ENCODE results near the gene ARHGAP1. TPM values are rescaled to one million over a fixed set of nuclear protein-coding genes. Genes with fewer than 3 reads are reported as not detected.
"Not testable (repeated sequence)": the region's sequence is repeated elsewhere in the genome, so short reads cannot be mapped to it uniquely, and the experiment has no call there.

The ARHGAP1 gene
- total RNA-seq, 1 experiment from 2014 or later, result 65.4 TPM

GRCh38 chr11:46721286-46721685, 20.9 kb upstream of the ARHGAP1 start:
- intact Hi-C loops (cut with micrococcal nuclease; ENCODE audit: unreplicated experiment), result no loop called here
- BruUV-seq (replicated peaks), result no TSS peak
- DNase-seq, result no peak
- Mint-ChIP-seq H3K4me3 (ENCODE audit: low read depth, unreplicated experiment) (no peak overlapping the region), H3K36me3 (ENCODE audit: insufficient read depth, unreplicated experiment) (no peaks in the 10 kb centered on the region), H3K9me3 (ENCODE audit: low read depth, unreplicated experiment) (no peaks in the 10 kb centered on the region), H3K27me3 (ENCODE audit: unreplicated experiment) (no peaks in the 10 kb centered on the region), H3K27ac (ENCODE audit: unreplicated experiment) (no peak overlapping the region), H3K4me1 (ENCODE audit: low read depth, unreplicated experiment) (no peaks in the 10 kb centered on the region)
- TF ChIP-seq, protein P1, sequence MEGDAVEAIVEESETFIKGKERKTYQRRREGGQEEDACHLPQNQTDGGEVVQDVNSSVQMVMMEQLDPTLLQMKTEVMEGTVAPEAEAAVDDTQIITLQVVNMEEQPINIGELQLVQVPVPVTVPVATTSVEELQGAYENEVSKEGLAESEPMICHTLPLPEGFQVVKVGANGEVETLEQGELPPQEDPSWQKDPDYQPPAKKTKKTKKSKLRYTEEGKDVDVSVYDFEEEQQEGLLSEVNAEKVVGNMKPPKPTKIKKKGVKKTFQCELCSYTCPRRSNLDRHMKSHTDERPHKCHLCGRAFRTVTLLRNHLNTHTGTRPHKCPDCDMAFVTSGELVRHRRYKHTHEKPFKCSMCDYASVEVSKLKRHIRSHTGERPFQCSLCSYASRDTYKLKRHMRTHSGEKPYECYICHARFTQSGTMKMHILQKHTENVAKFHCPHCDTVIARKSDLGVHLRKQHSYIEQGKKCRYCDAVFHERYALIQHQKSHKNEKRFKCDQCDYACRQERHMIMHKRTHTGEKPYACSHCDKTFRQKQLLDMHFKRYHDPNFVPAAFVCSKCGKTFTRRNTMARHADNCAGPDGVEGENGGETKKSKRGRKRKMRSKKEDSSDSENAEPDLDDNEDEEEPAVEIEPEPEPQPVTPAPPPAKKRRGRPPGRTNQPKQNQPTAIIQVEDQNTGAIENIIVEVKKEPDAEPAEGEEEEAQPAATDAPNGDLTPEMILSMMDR (IDR thresholded peaks at IDR 0.05; ENCODE audit: unreplicated experiment), result no peak
- CTCF ChIA-PET, result no interaction called here

GRCh38 chr11:46719543-46720218, 19.3 kb upstream of the ARHGAP1 start:
- DNase-seq, result no peak
- no peak overlapping the region for H3K27ac Mint-ChIP-seq (ENCODE audit: unreplicated experiment)
- H3K36me3 Mint-ChIP-seq (ENCODE audit: insufficient read depth, unreplicated experiment), result no peaks in the 10 kb centered on the region
- intact Hi-C loops (cut with micrococcal nuclease; ENCODE audit: unreplicated experiment), result no loop called here
- no peaks in the 10 kb centered on the region for H3K4me1 Mint-ChIP-seq (ENCODE audit: low read depth, unreplicated experiment)
- no peak overlapping the region for H3K4me3 Mint-ChIP-seq (ENCODE audit: low read depth, unreplicated experiment)
- CTCF ChIA-PET, result interaction anchor here (1.2 kb wide), 1 partner anchor 433 kb away, joined by 3 read pairs; no protein-coding TSS in a partner anchor
- no peaks in the 10 kb centered on the region for H3K27me3 Mint-ChIP-seq (ENCODE audit: unreplicated experiment)
- BruUV-seq (replicated peaks), result no TSS peak
- TF ChIP-seq, protein P1 (IDR thresholded peaks at IDR 0.05; ENCODE audit: unreplicated experiment), result no peak
- H3K9me3 Mint-ChIP-seq (ENCODE audit: low read depth, unreplicated experiment), result no peaks in the 10 kb centered on the region

DNA sequence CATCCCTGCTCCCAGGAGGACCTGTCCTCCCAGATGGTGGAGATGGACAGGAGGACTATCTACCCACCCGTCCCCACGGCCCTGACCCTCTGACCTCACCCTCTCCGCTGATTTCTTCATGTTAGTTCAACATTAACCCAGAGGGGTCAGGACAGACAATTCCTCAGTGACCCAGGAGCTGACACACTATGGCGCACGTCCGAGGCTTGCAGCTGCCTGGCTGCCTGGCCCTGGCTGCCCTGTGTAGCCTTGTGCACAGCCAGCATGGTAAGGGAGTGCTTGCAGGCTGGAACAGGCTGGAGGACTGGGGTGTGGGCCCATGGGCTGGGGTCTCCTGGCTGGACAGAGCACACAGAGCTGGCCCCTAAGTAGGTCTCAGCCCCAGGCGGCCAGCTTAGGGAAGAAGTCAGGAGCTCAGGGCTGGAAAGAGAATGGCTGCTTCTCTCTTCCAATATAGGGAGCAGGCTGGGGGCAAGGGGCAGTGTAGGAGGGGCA, 18.7 kb upstream of the ARHGAP1 start, which contains the start of gene F2:
Gene F2 (plus strand): TSS at position 166 of the 495 bp plus-strand sequence. CDS start 23 bp downstream, at position 189.
- CTCF ChIA-PET, result interaction anchor here (1.2 kb wide), 1 partner anchor 434 kb away, joined by 3 read pairs; no protein-coding TSS in a partner anchor
- TF ChIP-seq, protein P1 (IDR thresholded peaks at IDR 0.05; ENCODE audit: unreplicated experiment), result no peak
- Mint-ChIP-seq H3K27me3 (ENCODE audit: unreplicated experiment) (no peaks in the 10 kb centered on the region), H3K4me1 (ENCODE audit: low read depth, unreplicated experiment) (no peaks in the 10 kb centered on the region), H3K4me3 (ENCODE audit: low read depth, unreplicated experiment) (no peak within 1 kb of the TSS), H3K9me3 (ENCODE audit: low read depth, unreplicated experiment) (no peaks in the 10 kb centered on the region), H3K36me3 (ENCODE audit: insufficient read depth, unreplicated experiment) (no peaks in the 10 kb centered on the region), H3K27ac (ENCODE audit: unreplicated experiment) (no peak within 1 kb of the TSS)
- BruUV-seq (replicated peaks), result no TSS peak
- intact Hi-C loops (cut with micrococcal nuclease; ENCODE audit: unreplicated experiment), result no loop called here
- DNase-seq, result no peak

- intact Hi-C loops (cut with micrococcal nuclease; ENCODE audit: unreplicated experiment), result no loop called here
- TF ChIP-seq, protein P1 (IDR thresholded peaks at IDR 0.05; ENCODE audit: unreplicated experiment), result no peak
- no peaks in the 10 kb centered on the region for H3K4me1 Mint-ChIP-seq (ENCODE audit: low read depth, unreplicated experiment)
- no peak overlapping the region for H3K4me3 Mint-ChIP-seq (ENCODE audit: low read depth, unreplicated experiment)
- no peaks in the 10 kb centered on the region for H3K36me3 Mint-ChIP-seq (ENCODE audit: insufficient read depth, unreplicated experiment)
- no peaks in the 10 kb centered on the region for H3K9me3 Mint-ChIP-seq (ENCODE audit: low read depth, unreplicated experiment)
- CTCF ChIA-PET, result no interaction called here
- H3K27me3 Mint-ChIP-seq (ENCODE audit: unreplicated experiment), result no peaks in the 10 kb centered on the region
- DNase-seq, result peak; percentile 28
- BruUV-seq (replicated peaks), result no TSS peak
- H3K27ac Mint-ChIP-seq (ENCODE audit: unreplicated experiment), result no peak overlapping the region
Measured at GRCh38 chr11:46718155-46719019, 18.0 kb upstream of the ARHGAP1 start.

DNA sequence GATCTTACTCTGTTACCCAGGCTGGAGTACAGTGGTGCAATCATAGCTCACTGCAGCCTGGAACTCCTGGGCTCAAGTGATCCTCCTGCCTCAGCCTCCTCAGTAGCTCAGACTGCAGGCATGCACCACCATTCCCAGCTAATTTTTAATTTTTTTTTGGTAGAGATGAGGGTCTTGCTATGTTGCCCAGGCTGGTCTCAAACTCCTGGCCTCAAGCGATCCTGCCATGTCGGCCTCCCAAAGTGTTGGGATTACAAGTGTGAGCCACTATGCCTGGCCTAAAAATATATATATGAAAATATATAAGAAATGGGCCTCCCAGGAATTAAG, 17.4 kb upstream of the ARHGAP1 start:
- H3K27me3 Mint-ChIP-seq (ENCODE audit: unreplicated experiment); H3K36me3 Mint-ChIP-seq (ENCODE audit: insufficient read depth, unreplicated experiment); H3K27ac Mint-ChIP-seq (ENCODE audit: unreplicated experiment); CTCF ChIA-PET; DNase-seq; H3K4me1 Mint-ChIP-seq (ENCODE audit: low read depth, unreplicated experiment); H3K9me3 Mint-ChIP-seq (ENCODE audit: low read depth, unreplicated experiment); H3K4me3 Mint-ChIP-seq (ENCODE audit: low read depth, unreplicated experiment); intact Hi-C loops (cut with micrococcal nuclease; ENCODE audit: unreplicated experiment); BruUV-seq (replicated peaks): not testable (repeated sequence)

Data from Calu3 (cell line).